Naive B cell (primary cell): ENCODE measurements around the gene IDH3B. TPM values are rescaled to one million over a fixed set of nuclear protein-coding genes. Genes with fewer than 3 reads are reported as not detected.
"Not testable (repeated sequence)": the region's sequence is repeated elsewhere in the genome, so short reads cannot be mapped to it uniquely, and the experiment has no call there.

Experiments used
- ATAC-seq, 2 donors: fragments of 150-1000 bp; cut with Tn5 transposase; 2 replicates each; pipeline ENCODE4 v1.10.0; 2021; ENCODE audit warnings: low read depth in 2 of 2, mild to moderate bottlenecking in 2 of 2, moderate library complexity in 2 of 2
- DNase-seq: peaks from one replicate; pipeline ENCODE4 v3.0.0; 2022
- H3K27ac Mint-ChIP-seq, 6 donors: one replicate each; pipeline ENCODE4 v1.8.0; 2020 to 2022; ENCODE audit warnings: mild to moderate bottlenecking in 6 of 6, mixed read lengths in 6 of 6, moderate library complexity in 5 of 6, inconsistent platforms in 2 of 6
- H3K27me3 Mint-ChIP-seq, 3 donors: one replicate each; pipeline ENCODE4 v1.8.0; 2021 to 2022; ENCODE audit warnings: mixed read lengths in 3 of 3, mild to moderate bottlenecking in 1 of 3
- H3K36me3 Mint-ChIP-seq, 2 donors: one replicate each; pipeline ENCODE4 v1.8.0; 2020 to 2022; ENCODE audit warnings: mixed read lengths in 2 of 2, inconsistent platforms in 1 of 2, mild to moderate bottlenecking in 1 of 2
- H3K4me1 Mint-ChIP-seq, 3 donors: one replicate each; pipeline ENCODE4 v1.8.0; 2020 to 2022; ENCODE audit warnings: mixed read lengths in 3 of 3, inconsistent platforms in 1 of 3, mild to moderate bottlenecking in 1 of 3, moderate library complexity in 1 of 3
- H3K4me3 Mint-ChIP-seq, 8 donors: one replicate each; pipeline ENCODE4 v1.8.0; 2020 to 2022; ENCODE audit warnings: mild to moderate bottlenecking in 8 of 8, mixed read lengths in 8 of 8, moderate library complexity in 8 of 8, inconsistent platforms in 2 of 8
- H3K9me3 Mint-ChIP-seq, 7 donors: one replicate each; pipeline ENCODE4 v1.8.0; 2020 to 2022; ENCODE audit warnings: mixed read lengths in 7 of 7, mild to moderate bottlenecking in 5 of 7, inconsistent platforms in 2 of 7, moderate library complexity in 1 of 7
- polyA plus RNA-seq, 6 donors: library from polyadenylated mRNA; unstranded; fragments of 300-500 nt; fragmentation: Illumina TruSeq; gene quantifications; one replicate each; pipeline ENCODE4 v1.2.3, GENCODE V29; 2021; ENCODE audit warnings: low read depth in 6 of 6

The IDH3B gene
- polyA plus RNA-seq, 6 donors from 2014 or later, result 110 to 149 (median 128) TPM

DNA sequence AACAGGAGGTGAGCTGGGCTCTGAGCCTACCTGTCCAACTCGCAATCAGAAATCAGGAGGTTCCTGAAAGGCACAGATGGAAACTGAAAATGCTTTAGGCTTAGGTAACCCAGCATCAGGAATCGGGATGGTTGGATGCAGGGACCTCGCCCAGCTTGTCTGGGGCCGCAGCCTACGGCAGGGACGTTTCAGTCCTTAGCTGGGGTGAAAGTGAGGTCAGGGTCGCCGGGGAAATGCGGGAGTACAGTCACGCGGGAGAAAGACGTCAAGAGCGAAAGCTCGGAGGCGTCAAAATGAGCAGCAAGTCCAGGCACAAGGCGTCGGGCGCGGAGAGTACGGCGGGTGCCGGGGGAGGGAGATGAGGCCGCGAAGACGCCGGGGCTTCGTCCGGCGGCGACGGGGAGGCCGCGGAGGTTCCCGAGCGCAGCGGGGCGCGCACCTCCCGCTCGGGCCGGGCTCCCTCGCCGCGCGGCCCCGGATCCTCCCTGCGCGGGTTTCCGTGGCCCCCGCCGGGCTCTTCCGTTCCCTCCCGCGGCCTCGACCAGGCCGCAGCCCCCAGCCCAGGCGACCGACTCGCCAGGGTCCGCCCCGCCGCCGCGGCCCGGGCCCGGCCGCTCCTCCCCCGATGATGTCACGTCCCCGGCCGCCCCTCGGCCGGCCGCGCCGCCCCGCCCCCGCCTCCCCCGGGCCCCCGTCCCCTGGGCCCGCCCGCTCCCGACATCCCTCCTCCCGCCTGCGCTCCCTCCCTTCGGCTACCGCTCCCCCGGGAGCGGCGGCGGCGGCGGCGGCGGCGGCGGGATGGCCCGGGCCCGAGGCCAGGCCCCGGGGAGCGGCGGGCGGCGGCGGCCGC lies 28.2 kb upstream of the IDH3B start, which contains the start of gene EBF4:
Gene EBF4, plus strand, starts transcription at position 745 of the 850 bp plus-strand sequence. CDS start 866 bp downstream, outside the sequence.
- DNase-seq (no peak), ATAC-seq (peak; percentile 15 to 20)
- Mint-ChIP-seq H3K36me3 (peaks cover 0 to 8% of the 10 kb centered on the region in 2 donors), H3K27me3 (peaks cover 62 to 83% (median 76%) of the 10 kb centered on the region in 3 donors), H3K4me3 (peak within 1 kb of the TSS; percentile 88 to 97 (median 92)), H3K4me1 (peaks cover 0 to 21% (median 19%) of the 10 kb centered on the region in 3 donors), H3K9me3 (peaks cover 0 to 2% (median 0%) of the 10 kb centered on the region in 7 donors), H3K27ac (peak within 1 kb of the TSS; percentile 5 to 96 (median 89))

DNA sequence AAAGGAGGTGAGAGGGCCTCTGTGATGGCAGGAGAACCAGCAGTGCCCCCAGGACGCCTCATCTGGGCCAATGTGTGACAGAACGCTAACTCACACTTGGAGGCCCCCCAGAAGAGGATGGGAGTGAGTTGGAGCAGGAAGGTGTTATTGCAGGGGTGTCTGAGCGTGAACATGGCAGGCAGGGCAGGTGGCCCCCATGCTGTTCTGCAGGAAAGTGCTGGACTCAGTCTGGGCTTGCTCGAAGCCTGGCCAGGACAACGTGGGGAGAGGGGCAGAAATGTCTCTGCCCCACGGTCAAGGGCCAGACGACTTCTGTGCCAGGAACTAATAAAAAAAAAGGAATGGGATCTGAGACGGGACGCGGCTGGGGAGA lies 27.6 kb upstream of the IDH3B start:
- ATAC-seq, result no peak
- no peak for DNase-seq
- peak overlapping the region in 4 of 6 donors; percentile 44 to 96 (median 84) for H3K27ac Mint-ChIP-seq
- peak overlapping the region; percentile 88 to 97 (median 92) for H3K4me3 Mint-ChIP-seq
- peaks cover 0 to 8% of the 10 kb centered on the region in 2 donors for H3K36me3 Mint-ChIP-seq
- peaks cover 0 to 21% (median 19%) of the 10 kb centered on the region in 3 donors for H3K4me1 Mint-ChIP-seq
- H3K9me3 Mint-ChIP-seq, result peaks cover 0 to 2% (median 0%) of the 10 kb centered on the region in 7 donors
- peaks cover 63 to 83% (median 72%) of the 10 kb centered on the region in 3 donors for H3K27me3 Mint-ChIP-seq

GRCh38 chr20:2691127-2691526 lies 27.1 kb upstream of the IDH3B start:
- Mint-ChIP-seq H3K27ac (peak overlapping the region in 4 of 6 donors; percentile 44 to 87 (median 52)), H3K36me3 (peaks cover 0 to 8% of the 10 kb centered on the region in 2 donors), H3K9me3 (peaks cover 0 to 2% (median 0%) of the 10 kb centered on the region in 7 donors), H3K4me3 (peak overlapping the region; percentile 88 to 97 (median 92)), H3K4me1 (peaks cover 0 to 21% (median 19%) of the 10 kb centered on the region in 3 donors), H3K27me3 (peaks cover 58 to 83% (median 66%) of the 10 kb centered on the region in 3 donors)
- no peak for DNase-seq
- no peak for ATAC-seq

DNA sequence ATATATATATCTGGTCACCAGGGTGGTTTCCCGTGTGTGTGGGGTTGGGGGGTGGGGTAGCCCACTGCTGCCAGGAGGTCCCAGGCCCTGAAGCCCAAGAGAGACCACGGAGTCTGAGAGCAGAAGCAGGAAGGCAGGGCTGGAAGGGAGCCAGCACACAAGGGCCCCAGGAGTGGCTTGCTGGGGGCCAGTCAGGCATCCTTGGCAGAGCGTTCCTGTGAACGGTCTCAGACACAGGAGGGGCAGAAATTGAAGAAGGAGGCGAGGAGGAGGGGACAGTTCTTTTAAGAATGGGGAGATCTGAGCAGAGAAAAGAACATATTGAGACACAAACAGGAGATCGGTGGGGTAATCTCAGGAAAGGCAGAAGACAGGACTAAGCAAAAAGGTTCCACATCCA lies 26.7 kb upstream of the IDH3B start:
- peaks cover 54 to 83% (median 62%) of the 10 kb centered on the region in 3 donors for H3K27me3 Mint-ChIP-seq
- H3K9me3 Mint-ChIP-seq, result peaks cover 0 to 2% (median 0%) of the 10 kb centered on the region in 7 donors
- H3K4me3 Mint-ChIP-seq, result peak overlapping the region; percentile 84 to 97 (median 92)

GRCh38 chr20:2690213-2690612 lies 26.2 kb upstream of the IDH3B start:
- Mint-ChIP-seq H3K36me3 (peaks cover 0 to 8% of the 10 kb centered on the region in 2 donors), H3K27ac (peak overlapping the region in 2 of 6 donors; percentile 12 to 27), H3K4me1 (peaks cover 0 to 21% (median 19%) of the 10 kb centered on the region in 3 donors), H3K27me3 (peaks cover 51 to 83% (median 57%) of the 10 kb centered on the region in 3 donors), H3K4me3 (peak overlapping the region in 3 of 8 donors; percentile 36 to 92 (median 63)), H3K9me3 (peaks cover 0 to 2% (median 0%) of the 10 kb centered on the region in 7 donors)
- DNase-seq (no peak), ATAC-seq (no peak)

More for the DNA sequence above, 26.7 kb upstream of the IDH3B start:
- H3K4me1 Mint-ChIP-seq, result peaks cover 0 to 21% (median 19%) of the 10 kb centered on the region in 3 donors
- DNase-seq (no peak), ATAC-seq (no peak)
- peaks cover 0 to 8% of the 10 kb centered on the region in 2 donors for H3K36me3 Mint-ChIP-seq
- peak overlapping the region in 3 of 6 donors; percentile 27 to 87 (median 50) for H3K27ac Mint-ChIP-seq

DNA sequence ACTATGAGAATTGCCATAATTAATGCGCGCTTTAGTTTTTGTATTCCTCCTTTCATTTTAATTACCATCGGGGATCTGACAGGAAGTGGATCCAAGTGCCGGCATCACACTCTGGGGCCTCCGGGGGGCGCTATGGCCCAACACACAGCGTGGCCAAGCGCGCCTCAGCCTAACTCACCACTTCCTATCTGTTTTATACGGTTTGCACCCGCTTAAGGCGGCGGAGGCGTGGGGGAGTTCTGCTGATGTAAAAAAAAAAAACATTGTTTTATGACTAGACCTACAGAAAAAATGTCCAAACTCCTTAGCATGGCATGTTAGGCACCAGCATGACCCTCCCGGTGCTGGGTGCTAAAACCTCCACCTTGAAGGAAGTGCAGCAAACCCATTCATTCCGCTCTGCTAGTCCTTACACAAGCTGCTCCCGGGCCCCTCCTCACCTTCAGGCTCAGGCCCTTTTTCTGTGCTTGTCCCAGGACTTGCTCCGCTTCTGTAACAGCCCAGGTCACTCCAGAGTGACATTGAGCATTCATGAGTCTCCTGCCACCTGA lies 24.1 kb upstream of the IDH3B start:
- Mint-ChIP-seq H3K4me3 (peak overlapping the region in 1 of 8 donors; percentile 47), H3K4me1 (peaks cover 0 to 25% (median 19%) of the 10 kb centered on the region in 3 donors), H3K36me3 (peaks cover 0 to 8% of the 10 kb centered on the region in 2 donors), H3K27ac (no peak overlapping the region), H3K9me3 (peaks cover 0 to 2% (median 0%) of the 10 kb centered on the region in 7 donors), H3K27me3 (peaks cover 45 to 73% (median 49%) of the 10 kb centered on the region in 3 donors)
- DNase-seq (no peak), ATAC-seq (peak; percentile 43 to 49)

DNA sequence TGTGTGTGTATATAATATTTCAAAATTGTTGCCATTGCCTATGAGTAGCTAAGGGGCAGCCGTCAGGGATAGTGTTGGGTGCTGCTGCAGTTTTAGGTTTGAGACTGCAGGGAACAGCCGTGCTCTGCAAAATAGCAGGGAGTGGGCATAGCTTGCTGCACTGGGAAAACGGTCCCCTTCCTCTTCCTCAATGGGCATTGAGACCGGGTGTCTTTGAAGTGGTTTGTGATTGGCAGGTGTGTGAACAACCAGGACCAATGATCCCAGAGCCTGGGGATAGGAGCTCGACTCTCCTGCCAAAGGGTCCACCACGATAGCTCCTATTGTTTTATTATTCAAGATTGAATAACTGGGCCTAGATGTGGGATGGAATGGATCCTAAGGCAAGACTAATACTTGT lies 23.5 kb upstream of the IDH3B start:
- Mint-ChIP-seq H3K27me3 (peaks cover 45 to 76% (median 49%) of the 10 kb centered on the region in 3 donors), H3K9me3 (peaks cover 0 to 2% (median 0%) of the 10 kb centered on the region in 7 donors), H3K4me3 (peak overlapping the region in 1 of 8 donors; percentile 47), H3K36me3 (peaks cover 0 to 8% of the 10 kb centered on the region in 2 donors), H3K27ac (no peak overlapping the region), H3K4me1 (peaks cover 0 to 26% (median 19%) of the 10 kb centered on the region in 3 donors)
- no peak for DNase-seq
- ATAC-seq, result no peak

DNA sequence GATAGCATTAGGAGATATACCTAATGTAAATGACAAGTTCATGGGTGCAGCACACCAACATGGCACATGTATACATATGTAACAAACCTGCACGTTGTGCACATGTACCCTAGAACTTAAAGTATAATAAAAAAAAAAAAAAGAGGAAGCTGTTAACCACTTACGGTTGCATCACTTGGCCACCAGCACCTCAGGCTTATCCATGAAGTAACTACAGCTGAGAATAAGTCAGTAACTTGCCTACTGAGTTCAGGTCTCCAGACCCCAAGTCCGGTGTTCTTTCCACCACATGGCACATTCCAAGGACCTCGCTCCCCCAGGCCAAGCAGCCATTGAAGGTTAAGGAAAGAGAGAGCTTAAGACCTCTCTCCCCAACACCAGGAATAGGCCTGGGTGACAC lies 20.8 kb upstream of the IDH3B start:
- Mint-ChIP-seq H3K27me3 (peaks cover 25 to 56% (median 32%) of the 10 kb centered on the region in 3 donors), H3K4me1 (peaks cover 4 to 12% (median 6%) of the 10 kb centered on the region in 3 donors)
- not testable (repeated sequence) for DNase-seq, H3K9me3 Mint-ChIP-seq, H3K27ac Mint-ChIP-seq, H3K36me3 Mint-ChIP-seq, H3K4me3 Mint-ChIP-seq
- ATAC-seq, result peak in 1 of 2 donors; percentile 33

- H3K4me3 Mint-ChIP-seq, DNase-seq, H3K4me1 Mint-ChIP-seq, H3K36me3 Mint-ChIP-seq, ATAC-seq, H3K9me3 Mint-ChIP-seq: not testable (repeated sequence)
- H3K27me3 Mint-ChIP-seq, result peaks cover 2 to 52% (median 12%) of the 10 kb centered on the region in 3 donors
- peak overlapping the region in 1 of 6 donors; percentile 96 for H3K27ac Mint-ChIP-seq
These were observed 18.0 kb upstream of the IDH3B start for GRCh38 chr20:2682040-2682439.

DNA sequence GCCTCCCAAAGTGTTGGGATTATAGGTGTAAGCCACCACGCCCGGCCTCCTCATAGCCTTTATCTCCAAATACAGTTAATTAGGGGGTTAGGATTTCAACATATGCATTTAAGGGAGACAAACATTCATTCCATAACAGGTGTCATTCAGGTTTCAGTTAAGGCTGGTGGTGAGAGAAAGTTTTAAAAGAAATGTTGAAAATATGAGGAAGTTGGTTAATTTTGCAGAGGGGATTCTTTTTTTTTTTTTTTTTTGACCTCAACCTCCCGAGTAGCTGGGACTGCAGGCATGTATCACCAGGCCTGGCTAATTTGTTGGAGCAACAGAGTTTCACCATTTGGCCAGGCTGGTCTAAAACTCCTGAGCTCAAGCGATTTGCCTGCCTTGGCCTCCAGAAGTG lies 16.0 kb upstream of the IDH3B start:
- H3K36me3 Mint-ChIP-seq, result no peaks in the 10 kb centered on the region
- H3K9me3 Mint-ChIP-seq, result peaks cover 0 to 6% (median 0%) of the 10 kb centered on the region in 7 donors
- H3K4me3 Mint-ChIP-seq, result no peak overlapping the region
- H3K27ac Mint-ChIP-seq, result no peak overlapping the region
- DNase-seq (no peak), ATAC-seq (no peak)
- H3K4me1 Mint-ChIP-seq, result peaks cover 0 to 6% (median 5%) of the 10 kb centered on the region in 3 donors
- peaks cover 5 to 37% (median 19%) of the 10 kb centered on the region in 3 donors for H3K27me3 Mint-ChIP-seq

DNA sequence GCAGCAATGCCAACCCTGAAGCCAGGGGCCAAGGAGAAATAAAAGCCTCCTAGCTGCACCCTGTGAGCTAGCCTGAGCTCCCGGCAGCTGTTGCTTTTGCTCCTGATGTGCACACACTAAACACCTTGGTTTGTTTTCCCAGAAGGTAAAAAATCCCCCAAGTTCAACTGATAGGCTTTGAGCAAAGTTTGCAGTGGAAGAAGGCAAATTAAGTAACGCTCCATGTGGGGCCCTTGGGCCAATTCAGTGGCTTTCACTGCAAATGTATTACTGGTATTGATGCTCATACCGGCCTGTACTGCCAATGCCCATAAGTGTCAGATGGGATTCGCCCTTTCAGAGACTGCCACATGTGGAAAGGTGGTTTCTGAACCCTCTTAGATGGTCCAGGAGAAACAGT lies 9.4 kb upstream of the IDH3B start:
- H3K27ac Mint-ChIP-seq, result peak overlapping the region in 1 of 6 donors; percentile 33
- no peak for ATAC-seq

DNA sequence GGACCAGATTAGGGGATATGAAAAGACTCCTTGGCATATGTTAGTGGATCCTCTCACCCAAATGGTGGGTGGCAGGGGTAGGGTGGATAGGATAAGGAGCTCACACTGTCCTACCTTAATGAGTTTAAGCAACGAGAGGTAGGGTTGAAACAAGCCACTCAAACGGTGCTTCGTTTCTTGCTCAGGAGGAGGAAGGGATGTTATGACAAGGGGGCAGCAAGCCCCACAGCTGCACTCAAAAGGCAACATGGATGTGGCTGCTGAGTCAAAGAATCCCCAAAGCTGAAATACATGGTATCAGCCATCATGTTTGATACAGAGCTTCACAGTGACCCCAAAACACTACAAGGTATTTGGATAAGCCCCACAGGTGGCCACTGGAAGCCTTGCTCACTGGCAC lies 8.4 kb upstream of the IDH3B start:
- Mint-ChIP-seq H3K27ac (no peak overlapping the region), H3K4me3 (peak overlapping the region in 1 of 8 donors; percentile 32), H3K27me3 (peaks cover 14 to 48% (median 32%) of the 10 kb centered on the region in 3 donors), H3K9me3 (peaks cover 0 to 2% (median 0%) of the 10 kb centered on the region in 7 donors), H3K4me1 (no peaks in the 10 kb centered on the region), H3K36me3 (no peaks in the 10 kb centered on the region)
- ATAC-seq (no peak), DNase-seq (no peak)

More for the DNA sequence above, 9.4 kb upstream of the IDH3B start:
- no peaks in the 10 kb centered on the region for H3K4me1 Mint-ChIP-seq
- H3K27me3 Mint-ChIP-seq, result peaks cover 14 to 46% (median 23%) of the 10 kb centered on the region in 3 donors
- no peak for DNase-seq
- peaks cover 0 to 2% (median 0%) of the 10 kb centered on the region in 7 donors for H3K9me3 Mint-ChIP-seq
- H3K4me3 Mint-ChIP-seq, result no peak overlapping the region
- no peaks in the 10 kb centered on the region for H3K36me3 Mint-ChIP-seq

GRCh38 chr20:2671977-2672376 lies 8.0 kb upstream of the IDH3B start:
- peaks cover 0 to 2% (median 0%) of the 10 kb centered on the region in 7 donors for H3K9me3 Mint-ChIP-seq
- DNase-seq, result no peak
- no peak overlapping the region for H3K27ac Mint-ChIP-seq
- H3K36me3 Mint-ChIP-seq, result no peaks in the 10 kb centered on the region
- H3K4me3 Mint-ChIP-seq, result peak overlapping the region in 1 of 8 donors; percentile 32
- H3K27me3 Mint-ChIP-seq, result peaks cover 14 to 47% (median 32%) of the 10 kb centered on the region in 3 donors
- no peaks in the 10 kb centered on the region for H3K4me1 Mint-ChIP-seq
- no peak for ATAC-seq
